IPS-18c (cell line): ENCODE data around the gene ITPKC.

ENCODE experiments used
- H3K4me3 ChIP-seq: 2 replicates; pipeline ENCODE4 v1.7.0; 2013; ENCODE audit warnings: low read depth, mild to moderate bottlenecking, low read length, moderate library complexity; ENCODE audit not compliant: insufficient read depth
- H3K9me3 ChIP-seq: one replicate; pipeline ENCODE4 v1.6.1; 2013; ENCODE audit warnings: mild to moderate bottlenecking, low read length, moderate library complexity; ENCODE audit not compliant: control insufficient read depth, insufficient read depth

ITPKC gene

GRCh38 chr19:40716482-40717324 lies at the start of gene ITPKC, which contains the start of gene COQ8B:
ITPKC (plus strand) TSS chr19:40717112; CDS start chr19:40717136, 24 bp downstream.
COQ8B (minus strand) TSS chr19:40716886; CDS start chr19:40714632, 2,254 bp downstream.
- Histone ChIP-seq H3K4me3 (peak within 1 kb of the TSS; percentile 72), H3K9me3 (no peaks in the 10 kb centered on the region)

- no peaks in the 10 kb centered on the region for H3K9me3 ChIP-seq
- H3K4me3 ChIP-seq = no peak overlapping the region
Measured at GRCh38 chr19:40667602-40668001, 49.3 kb upstream of the ITPKC start.

- no peaks in the 10 kb centered on the region for H3K9me3 ChIP-seq
Measured at GRCh38 chr19:40668991-40669614, 47.8 kb upstream of the ITPKC start.

GRCh38 chr19:40671404-40671803 lies 45.5 kb upstream of the ITPKC start:
- H3K4me3 ChIP-seq = no peak overlapping the region
- no peaks in the 10 kb centered on the region for H3K9me3 ChIP-seq

More at GRCh38 chr19:40668991-40669614, 47.8 kb upstream of the ITPKC start:
- H3K4me3 ChIP-seq = no peak overlapping the region

- Histone ChIP-seq H3K4me3 (no peak overlapping the region), H3K9me3 (no peaks in the 10 kb centered on the region)
Measured at GRCh38 chr19:40672038-40672437, 44.9 kb upstream of the ITPKC start.

- Histone ChIP-seq H3K4me3 (no peak overlapping the region), H3K9me3 (no peaks in the 10 kb centered on the region)
Measured at GRCh38 chr19:40672573-40673299, 44.2 kb upstream of the ITPKC start.

- Histone ChIP-seq H3K9me3 (no peaks in the 10 kb centered on the region), H3K4me3 (no peak overlapping the region)
Measured at GRCh38 chr19:40673397-40673796, 43.5 kb upstream of the ITPKC start.

- Histone ChIP-seq H3K9me3 (no peaks in the 10 kb centered on the region), H3K4me3 (no peak overlapping the region)
Measured at GRCh38 chr19:40674291-40674690, 42.6 kb upstream of the ITPKC start.

- no peak overlapping the region for H3K4me3 ChIP-seq
- H3K9me3 ChIP-seq = no peaks in the 10 kb centered on the region
Measured at GRCh38 chr19:40677156-40677555, 39.8 kb upstream of the ITPKC start.

- H3K9me3 ChIP-seq = no peaks in the 10 kb centered on the region
- H3K4me3 ChIP-seq = no peak overlapping the region
Measured at GRCh38 chr19:40681039-40681438, 35.9 kb upstream of the ITPKC start.

GRCh38 chr19:40682431-40682964 lies 34.4 kb upstream of the ITPKC start:
- Histone ChIP-seq H3K4me3 (no peak overlapping the region), H3K9me3 (no peaks in the 10 kb centered on the region)

GRCh38 chr19:40683437-40683836 lies 33.5 kb upstream of the ITPKC start:
- H3K4me3 ChIP-seq = no peak overlapping the region
- H3K9me3 ChIP-seq = no peaks in the 10 kb centered on the region

- Histone ChIP-seq H3K4me3 (no peak overlapping the region), H3K9me3 (no peaks in the 10 kb centered on the region)
Measured at GRCh38 chr19:40684280-40684679, 32.6 kb upstream of the ITPKC start.

GRCh38 chr19:40685016-40685526 lies 31.8 kb upstream of the ITPKC start:
- no peaks in the 10 kb centered on the region for H3K9me3 ChIP-seq
- H3K4me3 ChIP-seq = no peak overlapping the region

- H3K4me3 ChIP-seq = no peak overlapping the region
Measured at GRCh38 chr19:40685563-40685962, 31.3 kb upstream of the ITPKC start.

GRCh38 chr19:40686882-40687524 lies 29.9 kb upstream of the ITPKC start:
- Histone ChIP-seq H3K9me3 (no peaks in the 10 kb centered on the region), H3K4me3 (no peak overlapping the region)

More at GRCh38 chr19:40685563-40685962, 31.3 kb upstream of the ITPKC start:
- no peaks in the 10 kb centered on the region for H3K9me3 ChIP-seq

GRCh38 chr19:40687525-40688016 lies 29.3 kb upstream of the ITPKC start:
- no peaks in the 10 kb centered on the region for H3K9me3 ChIP-seq
- H3K4me3 ChIP-seq = no peak overlapping the region
